GM23338 (cell line): ENCODE data around the gene EXOC6B. TPM values are rescaled to one million over a fixed set of nuclear protein-coding genes. Genes with fewer than 3 reads are reported as not detected.

Experiments
- ATAC-seq: fragments of 200-7000 bp; cut with Tn5 transposase; 3 replicates; pipeline ENCODE4 v1.9.1; 2020
- DNase-seq: peaks from one replicate; pipeline ENCODE4 v3.0.0-alpha.2; 2015; ENCODE audit warnings: low spot score
- H2AFZ ChIP-seq: fragments of 200-600 bp; sonication (generic); 2 replicates; pipeline ENCODE4 v1.8.0; 2016; ENCODE audit warnings: antibody characterized with exemption, mild to moderate bottlenecking, moderate library complexity
- H3F3A ChIP-seq: fragments of 200-600 bp; sonication (generic); replicated peaks from 2 replicates; pipeline ENCODE4 v1.8.0; 2017; ENCODE audit warnings: antibody characterized with exemption, mixed run types, low read depth
- H3K27ac ChIP-seq: fragments of 200-600 bp; sonication (generic); 2 replicates; pipeline ENCODE4 v1.6.1; 2016; ENCODE audit warnings: low read depth
- H3K27me3 ChIP-seq: fragments of 200-600 bp; sonication (generic); 2 replicates; pipeline ENCODE4 v1.8.0; 2016; ENCODE audit warnings: mild to moderate bottlenecking, mixed run types, moderate library complexity; ENCODE audit not compliant: insufficient read depth
- H3K36me3 ChIP-seq: fragments of 200-600 bp; sonication (generic); 2 replicates; pipeline ENCODE4 v1.8.0; 2016; ENCODE audit warnings: mild to moderate bottlenecking; ENCODE audit not compliant: insufficient read depth
- H3K4me1 ChIP-seq: fragments of 200-600 bp; sonication (generic); 2 replicates; pipeline ENCODE4 v1.8.0; 2016; ENCODE audit warnings: mild to moderate bottlenecking, moderate library complexity; ENCODE audit not compliant: insufficient read depth
- H3K4me2 ChIP-seq: fragments of 200-600 bp; sonication (generic); 2 replicates; pipeline ENCODE4 v1.7.1; 2017; ENCODE audit warnings: mixed run types
- H3K4me3 ChIP-seq: fragments of 200-600 bp; sonication (generic); 2 replicates; pipeline ENCODE4 v1.6.1; 2016; ENCODE audit warnings: mixed run types
- H3K79me2 ChIP-seq: fragments of 200-600 bp; sonication (generic); replicated peaks from 2 replicates; pipeline ENCODE4 v1.8.0; 2017; ENCODE audit warnings: mild to moderate bottlenecking; ENCODE audit not compliant: insufficient read depth
- H3K9me2 ChIP-seq: fragments of 200-600 bp; sonication (generic); 2 replicates; pipeline ENCODE4 v1.8.0; 2017; ENCODE audit not compliant: insufficient read depth
- H4K20me1 ChIP-seq: fragments of 200-600 bp; sonication (generic); replicated peaks from 2 replicates; pipeline ENCODE4 v1.8.0; 2017; ENCODE audit warnings: mild to moderate bottlenecking; ENCODE audit not compliant: insufficient read depth
- H3K27ac Mint-ChIP-seq: 2 replicates; pipeline ENCODE4 v1.8.0; 2020; ENCODE audit warnings: inconsistent platforms, mild to moderate bottlenecking, moderate library complexity, mixed read lengths
- H3K27me3 Mint-ChIP-seq: 3 replicates; pipeline ENCODE4 v1.8.0; 2022; ENCODE audit warnings: low read depth, mild to moderate bottlenecking, moderate library complexity, mixed read lengths, inconsistent platforms; ENCODE audit not compliant: insufficient read depth, poor library complexity
- H3K36me3 Mint-ChIP-seq: 3 replicates; pipeline ENCODE4 v1.8.0; 2021; ENCODE audit warnings: low read depth, mild to moderate bottlenecking, inconsistent platforms, moderate library complexity, mixed read lengths
- H3K4me1 Mint-ChIP-seq: 3 replicates; pipeline ENCODE4 v1.8.0; 2020; ENCODE audit warnings: mild to moderate bottlenecking, inconsistent platforms, mixed read lengths
- H3K4me3 Mint-ChIP-seq: 3 replicates; pipeline ENCODE4 v1.8.0; 2021; ENCODE audit warnings: moderate library complexity, mild to moderate bottlenecking, inconsistent platforms, mixed read lengths
- H3K9me3 Mint-ChIP-seq: 3 replicates; pipeline ENCODE4 v1.8.0; 2020; ENCODE audit warnings: moderate library complexity, mild to moderate bottlenecking, inconsistent platforms, mixed read lengths
- CREB1 ChIP-seq: fragments of 250-450 bp; sonication (Bioruptor Pico); IDR thresholded peaks from 2 replicates; pipeline ENCODE4 v1.5.0; 2020; ENCODE audit warnings: low read depth, mild to moderate bottlenecking, moderate library complexity
- CTCF ChIP-seq, 2 experiments: fragments of 200-600 bp in 1 of 2; sonication (generic) in 1 of 2; conservative IDR thresholded peaks; 2 replicates each; pipeline versions ENCODE4 v1.5.1 to v1.6.1; 2016 to 2017; ENCODE audit warnings: antibody characterized with exemption in 2 of 2, low read depth in 2 of 2, mild to moderate bottlenecking in 2 of 2, moderate library complexity in 1 of 2
- ETS1 ChIP-seq: IDR thresholded peaks from 2 replicates; pipeline ENCODE4 v1.6.1; 2016; ENCODE audit warnings: antibody characterized with exemption
- EZH2 ChIP-seq: fragments of 200-600 bp; sonication (generic); IDR thresholded peaks from one replicate; pipeline ENCODE4 v1.8.0; 2017; ENCODE audit warnings: antibody characterized with exemption, mild to moderate bottlenecking, low read depth; ENCODE audit not compliant: unreplicated experiment
- JUNB ChIP-seq: IDR thresholded peaks from one replicate; pipeline ENCODE4 v1.6.1; 2016; ENCODE audit warnings: antibody characterized with exemption; ENCODE audit not compliant: unreplicated experiment
- POLR2AphosphoS5 ChIP-seq: IDR thresholded peaks from 2 replicates; pipeline ENCODE4 v1.6.1; 2016; ENCODE audit warnings: antibody characterized with exemption, low read depth
- REST ChIP-seq: IDR thresholded peaks from one replicate; pipeline ENCODE4 v1.6.1; 2018; ENCODE audit warnings: antibody characterized with exemption; ENCODE audit not compliant: unreplicated experiment
- STAT1 ChIP-seq: IDR thresholded peaks from one replicate; pipeline ENCODE4 v1.6.1; 2016; ENCODE audit warnings: antibody characterized with exemption; ENCODE audit not compliant: unreplicated experiment
- ZNF114 ChIP-seq: fragments of 250-450 bp; sonication (Bioruptor Pico); IDR thresholded peaks from 2 replicates; pipeline ENCODE4 v1.5.0; 2020; ENCODE audit warnings: mild to moderate bottlenecking, moderate library complexity
- ZNF331 ChIP-seq: fragments of 250-450 bp; sonication (Bioruptor Pico); IDR thresholded peaks from 2 replicates; pipeline ENCODE4 v1.5.0; 2020; ENCODE audit warnings: low read depth, mild to moderate bottlenecking, moderate library complexity
- polyA plus RNA-seq: library from polyadenylated mRNA; unstranded; fragments of >200 nt; fragmentation: Nextera tagmentation; extraction: Ambion mirVana; gene quantifications from 2 replicates; pipeline ENCODE4 v1.2.1, GENCODE V29; 2016
- total RNA-seq: library from RNA; depleted of rRNA; stranded (reverse); fragments of >200 nt; shearing (Covaris generic); gene quantifications from 2 replicates; pipeline ENCODE4 v1.2.3, GENCODE V29; 2014

Gene EXOC6B
- total and polyA plus RNA-seq, 2 experiments from 2014 or later = 7.2 to 45.9 TPM

GRCh38 chr2:72824224-72824842 is 1.5 kb downstream of the EXOC6B start:
- Histone ChIP-seq H3K36me3 (no peaks in the 10 kb centered on the region), H3K4me3 (peak overlapping the region; percentile 92), H4K20me1 (no peaks in the 10 kb centered on the region), H3K79me2 (peaks cover 36% of the 10 kb centered on the region), H3K4me2 (peak overlapping the region; percentile 85), H3K27me3 (no peaks in the 10 kb centered on the region), H3F3A (no peaks in the 10 kb centered on the region; the same call in 1 of the 2 replicates), H2AFZ (no peak overlapping the region), H3K4me1 (peaks cover 15% of the 10 kb centered on the region), H3K27ac (no peak overlapping the region), H3K9me2 (no peaks in the 10 kb centered on the region; the same call in 1 of the 2 replicates)
- peak; percentile 20 for DNase-seq
- H3K27me3 Mint-ChIP-seq = peaks cover 6% of the 10 kb centered on the region
- peak overlapping the region; percentile 98 for H3K4me3 Mint-ChIP-seq
- no peak overlapping the region for H3K27ac Mint-ChIP-seq
- no peak for ATAC-seq
- peaks cover 3% of the 10 kb centered on the region for H3K36me3 Mint-ChIP-seq
- peaks cover 26% of the 10 kb centered on the region for H3K4me1 Mint-ChIP-seq
- TF ChIP-seq JUNB (no peak), ZNF331 (no peak), REST (no peak), STAT1 (no peak), CREB1 (no peak), ETS1 (no peak), POLR2AphosphoS5 (no peak), CTCF (conservative IDR thresholded peaks at IDR 0.05; ENCODE audit: low read depth in 2 of 2) (no peak)
- H3K9me3 Mint-ChIP-seq = no peaks in the 10 kb centered on the region

- no peak for DNase-seq
- Mint-ChIP-seq H3K27me3 (peaks cover 6% of the 10 kb centered on the region), H3K36me3 (peaks cover 3% of the 10 kb centered on the region), H3K4me1 (peaks cover 27% of the 10 kb centered on the region), H3K27ac (no peak overlapping the region), H3K4me3 (no peak overlapping the region), H3K9me3 (no peaks in the 10 kb centered on the region)
- no peak overlapping the region for H3K4me2 ChIP-seq
- no peak for ATAC-seq
- H3K4me3 ChIP-seq = no peak overlapping the region
- peaks cover 15% of the 10 kb centered on the region for H3K4me1 ChIP-seq
- no peak overlapping the region for H2AFZ ChIP-seq
- TF ChIP-seq EZH2 = no peak
- no peak for TF ChIP-seq JUNB
- no peak for TF ChIP-seq ZNF114 (CRISPR knock-in tag)
- no peak for TF ChIP-seq POLR2AphosphoS5
- no peaks in the 10 kb centered on the region for H3K36me3 ChIP-seq
- no peak overlapping the region for H3K27ac ChIP-seq
- H3F3A ChIP-seq = no peaks in the 10 kb centered on the region; the same call in 1 of the 2 replicates
- no peaks in the 10 kb centered on the region for H4K20me1 ChIP-seq
- no peaks in the 10 kb centered on the region for H3K27me3 ChIP-seq
- peaks cover 46% of the 10 kb centered on the region for H3K79me2 ChIP-seq
- H3K9me2 ChIP-seq = no peaks in the 10 kb centered on the region; the same call in 1 of the 2 replicates
Measured at GRCh38 chr2:72822794-72823193, 3.0 kb downstream of the EXOC6B start.
